Non-pigmented ciliary epithelial cell (primary cell): Measurements from ENCODE around the gene ENTHD1.
"Not testable (repeated sequence)": the region's sequence is repeated elsewhere in the genome, so short reads cannot be mapped to it uniquely, and the experiment has no call there.

Experiments
- DNase-seq: peaks from one replicate; pipeline ENCODE4 v3.0.0-alpha.2; 2010; ENCODE audit warnings: low read depth

Gene ENTHD1

GRCh38 chr22:39898997-39899396, 5.4 kb upstream of the ENTHD1 start:
- no peak for DNase-seq

- DNase-seq: no peak
Measured at GRCh38 chr22:39897841-39898240, 4.3 kb upstream of the ENTHD1 start.

- no peak for DNase-seq
Measured at GRCh38 chr22:39896313-39896996, 2.9 kb upstream of the ENTHD1 start.

- no peak for DNase-seq
Measured at GRCh38 chr22:39895682-39896081, 2.1 kb upstream of the ENTHD1 start.

- no peak for DNase-seq
Measured at GRCh38 chr22:39894554-39895092, 1.1 kb upstream of the ENTHD1 start.

GRCh38 chr22:39889924-39890323, 3.6 kb downstream of the ENTHD1 start:
- DNase-seq: not testable (repeated sequence)

GRCh38 chr22:39883057-39883456, 10.5 kb downstream of the ENTHD1 start:
- DNase-seq: no peak

GRCh38 chr22:39880722-39881121, 12.8 kb downstream of the ENTHD1 start:
- DNase-seq: no peak

GRCh38 chr22:39877079-39877845, 16.3 kb downstream of the ENTHD1 start:
- no peak for DNase-seq

- DNase-seq: not testable (repeated sequence)
Measured at GRCh38 chr22:39875176-39875885, 18.2 kb downstream of the ENTHD1 start.

GRCh38 chr22:39873965-39874364, 19.6 kb downstream of the ENTHD1 start:
- no peak for DNase-seq

- no peak for DNase-seq
Measured at GRCh38 chr22:39872548-39872947, 21.0 kb downstream of the ENTHD1 start.

GRCh38 chr22:39871008-39871798, 22.4 kb downstream of the ENTHD1 start:
- DNase-seq: no peak

- not testable (repeated sequence) for DNase-seq
Measured at GRCh38 chr22:39869797-39870196, 23.8 kb downstream of the ENTHD1 start.

GRCh38 chr22:39868741-39869140, 24.8 kb downstream of the ENTHD1 start:
- DNase-seq: no peak

GRCh38 chr22:39859903-39860588, 33.5 kb downstream of the ENTHD1 start:
- DNase-seq: no peak

- DNase-seq: no peak
Measured at GRCh38 chr22:39856588-39856987, 37.0 kb downstream of the ENTHD1 start.

- DNase-seq: no peak
Measured at GRCh38 chr22:39852799-39853198, 40.8 kb downstream of the ENTHD1 start.

- no peak for DNase-seq
Measured at GRCh38 chr22:39851606-39852315, 41.8 kb downstream of the ENTHD1 start.

- no peak for DNase-seq
Measured at GRCh38 chr22:39847477-39847876, 46.1 kb downstream of the ENTHD1 start.

- not testable (repeated sequence) for DNase-seq
Measured at GRCh38 chr22:39846539-39846938, 47.0 kb downstream of the ENTHD1 start.
